Type B pancreatic cell (in vitro differentiated cells): ENCODE results near the gene PRKCG. TPM values are rescaled to one million over a fixed set of nuclear protein-coding genes. Genes with fewer than 3 reads are reported as not detected.

Experiments
- DNase-seq: peaks from one replicate; pipeline ENCODE4 v3.0.0; 2021; ENCODE audit warnings: mixed read lengths; ENCODE audit not compliant: unreplicated experiment; ENCODE audit errors: extremely low spot score
- H3K27ac Mint-ChIP-seq: 2 replicates; pipeline ENCODE4 v1.8.0; 2021; ENCODE audit warnings: mild to moderate bottlenecking, mixed read lengths
- H3K27me3 Mint-ChIP-seq: 2 replicates; pipeline ENCODE4 v1.8.0; 2021; ENCODE audit warnings: mixed read lengths
- H3K36me3 Mint-ChIP-seq: 2 replicates; pipeline ENCODE4 v1.8.0; 2021; ENCODE audit warnings: mixed read lengths
- H3K4me1 Mint-ChIP-seq: one replicate; pipeline ENCODE4 v1.8.0; 2021; ENCODE audit warnings: mixed read lengths; ENCODE audit not compliant: unreplicated experiment
- H3K4me3 Mint-ChIP-seq: 2 replicates; pipeline ENCODE4 v1.8.0; 2021; ENCODE audit warnings: mild to moderate bottlenecking, mixed read lengths
- H3K9me3 Mint-ChIP-seq: 2 replicates; pipeline ENCODE4 v1.8.0; 2021; ENCODE audit warnings: mixed read lengths
- CTCF ChIP-seq: fragments of 200-600 bp; sonication (generic); conservative IDR thresholded peaks from 2 replicates; pipeline ENCODE4 v1.5.0; 2021; ENCODE audit warnings: antibody characterized with exemption, mild to moderate bottlenecking
- total RNA-seq: library from RNA; stranded (reverse); gene quantifications from 2 replicates; pipeline ENCODE4 v1.2.1, GENCODE V29; 2021; ENCODE audit warnings: low replicate concordance

Gene PRKCG
- total RNA-seq, 1 donor from 2014 or later = 3.1 TPM

- TF ChIP-seq CTCF = no peak
- peak overlapping the region; percentile 87 for H3K4me3 Mint-ChIP-seq
- peak overlapping the region; percentile 63 for H3K27ac Mint-ChIP-seq
- no peaks in the 10 kb centered on the region for H3K36me3 Mint-ChIP-seq
- H3K4me1 Mint-ChIP-seq = peaks cover 13% of the 10 kb centered on the region
- peaks cover 89% of the 10 kb centered on the region for H3K27me3 Mint-ChIP-seq
- H3K9me3 Mint-ChIP-seq = no peaks in the 10 kb centered on the region
- no peak for DNase-seq
Measured at GRCh38 chr19:53908106-53908934, 26.3 kb downstream of the PRKCG start.

GRCh38 chr19:53908935-53909415 is 27.0 kb downstream of the PRKCG start, which contains the start of gene CACNG7:
CACNG7 (plus strand) TSS chr19:53909278; CDS start chr19:53912832, 3,554 bp downstream.
- H3K4me3 Mint-ChIP-seq = peak within 1 kb of the TSS; percentile 87

GRCh38 chr19:53909471-53910169 is 27.6 kb downstream of the PRKCG start:
- Mint-ChIP-seq H3K27me3 (peaks cover 81% of the 10 kb centered on the region), H3K27ac (no peak overlapping the region), H3K4me3 (peak overlapping the region; percentile 80), H3K4me1 (peaks cover 13% of the 10 kb centered on the region), H3K9me3 (no peaks in the 10 kb centered on the region), H3K36me3 (no peaks in the 10 kb centered on the region)
- DNase-seq = no peak
- no peak for TF ChIP-seq CTCF

More at GRCh38 chr19:53908935-53909415, 27.0 kb downstream of the PRKCG start, which contains the start of gene CACNG7:
- Mint-ChIP-seq H3K9me3 (no peaks in the 10 kb centered on the region), H3K27ac (peak within 1 kb of the TSS; percentile 63), H3K4me1 (peaks cover 13% of the 10 kb centered on the region), H3K36me3 (no peaks in the 10 kb centered on the region), H3K27me3 (peaks cover 87% of the 10 kb centered on the region)
- no peak for DNase-seq
- TF ChIP-seq CTCF = no peak

- Mint-ChIP-seq H3K27me3 (peaks cover 79% of the 10 kb centered on the region), H3K4me3 (peak overlapping the region; percentile 80), H3K9me3 (no peaks in the 10 kb centered on the region), H3K36me3 (no peaks in the 10 kb centered on the region), H3K27ac (no peak overlapping the region), H3K4me1 (peaks cover 13% of the 10 kb centered on the region)
- no peak for TF ChIP-seq CTCF
- DNase-seq = no peak
Measured at GRCh38 chr19:53910170-53910518, 28.1 kb downstream of the PRKCG start.

DNA sequence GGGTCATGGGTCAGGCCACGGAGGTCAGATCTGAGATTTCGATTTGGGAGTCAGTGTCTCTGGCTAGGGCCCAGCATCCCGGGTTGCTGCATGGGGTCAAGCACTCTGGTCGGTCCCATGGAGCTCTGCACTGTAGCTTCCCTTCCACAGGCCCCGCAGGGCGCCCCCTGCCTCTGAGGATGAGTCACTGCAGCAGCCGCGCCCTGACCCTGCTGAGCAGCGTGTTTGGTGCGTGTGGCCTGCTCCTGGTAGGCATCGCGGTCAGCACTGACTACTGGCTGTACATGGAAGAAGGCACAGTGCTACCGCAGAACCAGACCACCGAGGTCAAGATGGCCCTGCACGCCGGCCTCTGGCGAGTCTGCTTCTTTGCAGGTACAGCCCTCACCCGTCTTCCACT is 30.7 kb downstream of the PRKCG start:
- Mint-ChIP-seq H3K4me1 (peaks cover 10% of the 10 kb centered on the region), H3K27me3 (peaks cover 61% of the 10 kb centered on the region), H3K36me3 (no peaks in the 10 kb centered on the region), H3K27ac (no peak overlapping the region), H3K4me3 (no peak overlapping the region), H3K9me3 (no peaks in the 10 kb centered on the region)
- peak; percentile 60 for TF ChIP-seq CTCF
- DNase-seq = no peak
